ENCODE results near the gene TBXT.
A peak's percentile ranks its signal among the peaks of the same experiment; 100 is the strongest.
"Not testable (repeated sequence)": the region's sequence is repeated elsewhere in the genome, so short reads cannot be mapped to it uniquely, and the experiment has no call there.

TBXT gene

GRCh38 chr6:166167801-166168615 is at the start of gene TBXT:
Gene TBXT, minus strand, starts transcription at chr6:166167851. Its CDS starts 260 bp downstream, at chr6:166167591.
- DNase-seq (no peak), ATAC-seq (no peak)

GRCh38 chr6:166207284-166207561 is 39.6 kb upstream of the TBXT start:
- no peak for ATAC-seq

GRCh38 chr6:166206510-166207283 is 39.0 kb upstream of the TBXT start:
- ATAC-seq (peak; percentile 65), DNase-seq (no peak)

More at GRCh38 chr6:166207284-166207561, 39.6 kb upstream of the TBXT start:
- DNase-seq: no peak

GRCh38 chr6:166206066-166206465 is 38.4 kb upstream of the TBXT start:
- no peak for ATAC-seq

GRCh38 chr6:166204852-166205650 is 37.4 kb upstream of the TBXT start:
- DNase-seq: no peak
- no peak for ATAC-seq

More at GRCh38 chr6:166206066-166206465, 38.4 kb upstream of the TBXT start:
- no peak for DNase-seq

- DNase-seq (no peak), ATAC-seq (no peak)
Observed at GRCh38 chr6:166203641-166204222, 36.1 kb upstream of the TBXT start.

- no peak for ATAC-seq
- DNase-seq: no peak
Observed at GRCh38 chr6:166203003-166203640, 35.5 kb upstream of the TBXT start.

- no peak for ATAC-seq
- no peak for DNase-seq
Observed at GRCh38 chr6:166202321-166202733, 34.7 kb upstream of the TBXT start.

GRCh38 chr6:166201878-166202277 is 34.2 kb upstream of the TBXT start:
- no peak for ATAC-seq
- no peak for DNase-seq

GRCh38 chr6:166197361-166197760 is 29.7 kb upstream of the TBXT start:
- ATAC-seq (no peak), DNase-seq (no peak)

- ATAC-seq (no peak), DNase-seq (no peak)
Observed at GRCh38 chr6:166195860-166196238, 28.2 kb upstream of the TBXT start.

- ATAC-seq: no peak
- DNase-seq: no peak
Observed at GRCh38 chr6:166194914-166195859, 27.5 kb upstream of the TBXT start.

GRCh38 chr6:166192557-166192956 is 24.9 kb upstream of the TBXT start:
- DNase-seq: no peak
- ATAC-seq: no peak

GRCh38 chr6:166192136-166192535 is 24.5 kb upstream of the TBXT start:
- no peak for ATAC-seq
- no peak for DNase-seq

- DNase-seq (no peak), ATAC-seq (no peak)
Observed at GRCh38 chr6:166179704-166180103, 12.1 kb upstream of the TBXT start.

GRCh38 chr6:166176106-166176505 is 8.5 kb upstream of the TBXT start:
- no peak for ATAC-seq

GRCh38 chr6:166175093-166175492 is 7.4 kb upstream of the TBXT start:
- DNase-seq, ATAC-seq: not testable (repeated sequence)

More at GRCh38 chr6:166176106-166176505, 8.5 kb upstream of the TBXT start:
- DNase-seq: no peak

GRCh38 chr6:166174031-166174430 is 6.4 kb upstream of the TBXT start:
- ATAC-seq: no peak
- DNase-seq: no peak

GRCh38 chr6:166173281-166173951 is 5.8 kb upstream of the TBXT start:
- DNase-seq (no peak), ATAC-seq (no peak)

- no peak for DNase-seq
- ATAC-seq: no peak
Observed at GRCh38 chr6:166172546-166172945, 4.9 kb upstream of the TBXT start.
